ENCODE measurements around the gene FREM3.
"Not testable (repeated sequence)": the region's sequence is repeated elsewhere in the genome, so short reads cannot be mapped to it uniquely, and the experiment has no call there.

DNA sequence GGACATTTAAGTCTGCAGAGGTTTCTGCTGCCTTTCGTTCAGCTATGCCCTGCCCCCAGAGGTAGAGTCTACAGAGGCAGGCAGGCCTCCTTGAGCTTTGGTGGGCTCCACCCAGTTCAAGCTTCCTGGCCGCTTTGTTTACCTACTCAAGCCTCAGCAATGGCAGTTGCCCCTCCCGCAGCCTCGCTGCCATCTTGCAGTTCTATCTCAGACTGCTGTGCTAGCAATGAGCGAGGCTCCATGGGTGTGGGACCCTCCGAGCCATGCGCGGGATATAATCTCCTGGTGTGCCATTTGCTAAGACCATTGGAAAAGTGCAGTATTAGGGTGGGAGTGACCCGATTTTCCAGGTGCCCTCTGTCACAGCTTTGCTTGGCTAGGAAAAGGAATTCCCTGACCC, 26.8 kb downstream of the FREM3 start:
- TF ChIP-seq, protein P1, sequence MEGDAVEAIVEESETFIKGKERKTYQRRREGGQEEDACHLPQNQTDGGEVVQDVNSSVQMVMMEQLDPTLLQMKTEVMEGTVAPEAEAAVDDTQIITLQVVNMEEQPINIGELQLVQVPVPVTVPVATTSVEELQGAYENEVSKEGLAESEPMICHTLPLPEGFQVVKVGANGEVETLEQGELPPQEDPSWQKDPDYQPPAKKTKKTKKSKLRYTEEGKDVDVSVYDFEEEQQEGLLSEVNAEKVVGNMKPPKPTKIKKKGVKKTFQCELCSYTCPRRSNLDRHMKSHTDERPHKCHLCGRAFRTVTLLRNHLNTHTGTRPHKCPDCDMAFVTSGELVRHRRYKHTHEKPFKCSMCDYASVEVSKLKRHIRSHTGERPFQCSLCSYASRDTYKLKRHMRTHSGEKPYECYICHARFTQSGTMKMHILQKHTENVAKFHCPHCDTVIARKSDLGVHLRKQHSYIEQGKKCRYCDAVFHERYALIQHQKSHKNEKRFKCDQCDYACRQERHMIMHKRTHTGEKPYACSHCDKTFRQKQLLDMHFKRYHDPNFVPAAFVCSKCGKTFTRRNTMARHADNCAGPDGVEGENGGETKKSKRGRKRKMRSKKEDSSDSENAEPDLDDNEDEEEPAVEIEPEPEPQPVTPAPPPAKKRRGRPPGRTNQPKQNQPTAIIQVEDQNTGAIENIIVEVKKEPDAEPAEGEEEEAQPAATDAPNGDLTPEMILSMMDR (IDR thresholded peaks at IDR 0.05), result not testable (repeated sequence)
- TF ChIP-seq MEF2A (IDR thresholded peaks at IDR 0.05; ENCODE audit: borderline replicate concordance, low read depth); NRF1 (IDR thresholded peaks at IDR 0.05; ENCODE audit: low read depth, low read length); SIN3A (IDR thresholded peaks at IDR 0.05; ENCODE audit: borderline replicate concordance, low read depth, low read length); REST (IDR thresholded peaks at IDR 0.05; ENCODE audit: low read depth, low read length); EP300 (IDR thresholded peaks at IDR 0.05; ENCODE audit: borderline replicate concordance in 1 of 2, low read depth in 1 of 2, low read length in 1 of 2): not testable (repeated sequence)
- TF ChIP-seq, protein P2, sequence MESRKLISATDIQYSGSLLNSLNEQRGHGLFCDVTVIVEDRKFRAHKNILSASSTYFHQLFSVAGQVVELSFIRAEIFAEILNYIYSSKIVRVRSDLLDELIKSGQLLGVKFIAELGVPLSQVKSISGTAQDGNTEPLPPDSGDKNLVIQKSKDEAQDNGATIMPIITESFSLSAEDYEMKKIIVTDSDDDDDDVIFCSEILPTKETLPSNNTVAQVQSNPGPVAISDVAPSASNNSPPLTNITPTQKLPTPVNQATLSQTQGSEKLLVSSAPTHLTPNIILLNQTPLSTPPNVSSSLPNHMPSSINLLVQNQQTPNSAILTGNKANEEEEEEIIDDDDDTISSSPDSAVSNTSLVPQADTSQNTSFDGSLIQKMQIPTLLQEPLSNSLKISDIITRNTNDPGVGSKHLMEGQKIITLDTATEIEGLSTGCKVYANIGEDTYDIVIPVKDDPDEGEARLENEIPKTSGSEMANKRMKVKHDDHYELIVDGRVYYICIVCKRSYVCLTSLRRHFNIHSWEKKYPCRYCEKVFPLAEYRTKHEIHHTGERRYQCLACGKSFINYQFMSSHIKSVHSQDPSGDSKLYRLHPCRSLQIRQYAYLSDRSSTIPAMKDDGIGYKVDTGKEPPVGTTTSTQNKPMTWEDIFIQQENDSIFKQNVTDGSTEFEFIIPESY (IDR thresholded peaks at IDR 0.05; ENCODE audit: borderline replicate concordance, low read depth), result not testable (repeated sequence)
- TF ChIP-seq, protein P3, sequence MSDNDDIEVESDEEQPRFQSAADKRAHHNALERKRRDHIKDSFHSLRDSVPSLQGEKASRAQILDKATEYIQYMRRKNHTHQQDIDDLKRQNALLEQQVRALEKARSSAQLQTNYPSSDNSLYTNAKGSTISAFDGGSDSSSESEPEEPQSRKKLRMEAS (IDR thresholded peaks at IDR 0.05; ENCODE audit: low read depth), result not testable (repeated sequence)

Measured in SK-N-SH (cell line).